K562 (cell line): ENCODE measurements around the gene VSIG2. TPM values are rescaled to one million over a fixed set of nuclear protein-coding genes. Genes with fewer than 3 reads are reported as not detected.

Experiments used
- ATAC-seq: fragments of 200-7000 bp; cut with Tn5 transposase; 3 replicates; pipeline ENCODE4 v1.9.1; 2020; ENCODE audit warnings: moderate library complexity
- BruUV-seq: library from RNA; stranded (reverse); fragments of 400-500 nt; replicated peaks from 2 replicates; lab custom pipeline; 2021; lab: Mats Ljungman, UMichigan
- CTCF ChIA-PET: fragments of 300-600 bp; formaldehyde crosslinking; extraction: SDS; loops from one replicate; lab custom pipeline; 2021; ENCODE audit warnings: low intra/inter-chr PET ratio; lab: Yijun Ruan, JAX
- POLR2A ChIA-PET: fragments of 300-600, 350-650 bp; sonication (Branson Sonifier 250); formaldehyde crosslinking; extraction: SDS; loops from one replicate; lab custom pipeline; 2021; ENCODE audit warnings: antibody characterized with exemption, inconsistent platforms; lab: Yijun Ruan, JAX
- DNase-seq, 4 experiments: peaks; one replicate each; pipeline versions ENCODE4 v3.0.0 to v3.0.0-alpha.2; 2011 to 2018; ENCODE audit warnings: low spot score in 3 of 4, mixed read lengths in 3 of 4; ENCODE audit errors: extremely low read depth in 1 of 4
- FAIRE-seq: peaks from 2 replicates; lab custom pipeline; 2011; peaks lifted over from hg19 to GRCh38; lab: Jason Lieb, UNC
- H2AFZ ChIP-seq: 2 replicates; pipeline ENCODE4 v1.6.0; 2011; ENCODE audit warnings: low read depth, low read length, control low read depth, inconsistent platforms
- H3K27ac ChIP-seq: fragments of 200-600 bp; 3 replicates; pipeline ENCODE4 v1.8.0; 2011; ENCODE audit warnings: low read depth, mild to moderate bottlenecking, control low read depth, inconsistent platforms, low read length, moderate library complexity, mixed read lengths; ENCODE audit errors: extremely low read depth
- H3K27me3 ChIP-seq, 2 experiments: fragments of 300-600 bp in 1 of 2; 2 replicates in 1 of 2; 3 replicates in 1 of 2; pipeline versions ENCODE4 v1.6.0 to v1.8.0; 2011; ENCODE audit warnings: inconsistent platforms in 2 of 2, low read length in 2 of 2, mild to moderate bottlenecking in 1 of 2, mixed read lengths in 1 of 2, moderate library complexity in 1 of 2; ENCODE audit not compliant: control insufficient read depth in 2 of 2, insufficient read depth in 2 of 2
- H3K36me3 ChIP-seq: fragments of 300-600 bp; 3 replicates; pipeline ENCODE4 v1.8.0; 2011; ENCODE audit warnings: mild to moderate bottlenecking, low read length, inconsistent platforms; ENCODE audit not compliant: control insufficient read depth, insufficient read depth
- H3K4me1 ChIP-seq, 2 experiments: fragments of 200-600 bp in 1 of 2; replicated peaks in 1 of 2; 2 replicates in 1 of 2; 3 replicates in 1 of 2; pipeline versions ENCODE4 v1.5.1 to v1.8.0; 2011; ENCODE audit warnings: inconsistent platforms in 2 of 2, low read length in 2 of 2, mild to moderate bottlenecking in 1 of 2, mixed read lengths in 1 of 2, moderate library complexity in 1 of 2; ENCODE audit not compliant: control insufficient read depth in 2 of 2, insufficient read depth in 2 of 2
- H3K4me2 ChIP-seq: 2 replicates; pipeline ENCODE4 v1.6.1; 2011; ENCODE audit warnings: low read length, control low read depth, inconsistent platforms, mixed read lengths; ENCODE audit not compliant: insufficient read depth
- H3K4me3 ChIP-seq: fragments of 200-600 bp; sonication (generic), shearing (Covaris generic); 2 replicates; pipeline ENCODE4 v1.5.1; 2016; ENCODE audit warnings: control low read depth, inconsistent platforms
- H3K79me2 ChIP-seq: fragments of 200-600 bp; 3 replicates; pipeline ENCODE4 v1.8.0; 2011; ENCODE audit warnings: low read length, inconsistent platforms; ENCODE audit not compliant: control insufficient read depth, insufficient read depth
- H3K9ac ChIP-seq, 2 experiments: 2 replicates each; pipeline versions ENCODE4 v1.6.0 to v1.6.1; 2011; ENCODE audit warnings: low read depth in 2 of 2, low read length in 2 of 2, control low read depth in 1 of 2, inconsistent platforms in 1 of 2, mild to moderate bottlenecking in 1 of 2, mixed read lengths in 1 of 2; ENCODE audit not compliant: insufficient read depth in 1 of 2
- H3K9me1 ChIP-seq: one replicate; pipeline ENCODE4 v1.6.0; 2011; ENCODE audit warnings: inconsistent platforms, mild to moderate bottlenecking, low read length, moderate library complexity; ENCODE audit not compliant: control insufficient read depth, insufficient read depth
- H3K9me3 ChIP-seq: replicated peaks from 2 replicates; pipeline ENCODE4 v1.5.1; 2011; ENCODE audit warnings: low read depth, low read length, inconsistent platforms; ENCODE audit not compliant: control insufficient read depth, insufficient read depth
- H4K20me1 ChIP-seq: replicated peaks from 2 replicates; pipeline ENCODE4 v1.6.1; 2011; ENCODE audit warnings: low read length, inconsistent platforms, mixed read lengths; ENCODE audit not compliant: control insufficient read depth, insufficient read depth
- ARID3B ChIP-seq: fragments of 250-450 bp; sonication (Bioruptor Pico); IDR thresholded peaks from 2 replicates; pipeline ENCODE4 v1.4.0; 2020; ENCODE audit warnings: borderline replicate concordance
- BMI1 ChIP-seq: fragments of 150-350 bp; IDR thresholded peaks from 2 replicates; pipeline ENCODE4 v1.6.1; 2014; ENCODE audit warnings: low read length
- CTBP1 ChIP-seq: fragments of 450-650 bp; IDR thresholded peaks from 2 replicates; pipeline ENCODE4 v1.6.1; 2016; ENCODE audit warnings: borderline replicate concordance
- PCBP1 ChIP-seq: fragments of 200-400 bp; formaldehyde crosslinking; IDR thresholded peaks from 2 replicates; pipeline ENCODE4 v1.6.1; 2018; ENCODE audit warnings: mild to moderate bottlenecking, low read depth, low read length; ENCODE audit not compliant: poor library complexity, severe bottlenecking
- PHF8 ChIP-seq: fragments of 200-600 bp; sonication (generic); IDR thresholded peaks from 2 replicates; pipeline ENCODE4 v1.6.1; 2012; ENCODE audit warnings: mixed run types, mild to moderate bottlenecking, inconsistent platforms, low read length, moderate library complexity, borderline replicate concordance
- RB1 ChIP-seq: fragments of 450-650 bp; IDR thresholded peaks from 2 replicates; pipeline ENCODE4 v1.6.1; 2017; ENCODE audit warnings: low read depth, mild to moderate bottlenecking
- RNF2 ChIP-seq: sonication (generic); IDR thresholded peaks from 2 replicates; pipeline ENCODE4 v1.6.1; 2016
- ZNF124 ChIP-seq: sonication (generic); formaldehyde crosslinking; IDR thresholded peaks from 2 replicates; pipeline ENCODE4 v1.8.1; 2022; ENCODE audit warnings: missing genetic modification reagents
- ZNF551 ChIP-seq: fragments of 250-450 bp; sonication (Bioruptor Pico); IDR thresholded peaks from 2 replicates; pipeline ENCODE4 v1.5.0; 2021; ENCODE audit warnings: mild to moderate bottlenecking, moderate library complexity
- WGBS: fragments of 100-300 bp; shearing (Covaris generic); methylation state at CpG from one replicate; pipeline ENCODE4 v1.1.6; 2016; ENCODE audit warnings: low coverage, mixed read lengths; ENCODE audit not compliant: insufficient coverage; ENCODE audit errors: missing lambda C conversion rate; 5-methylcytosine and 5-hydroxymethylcytosine counted together
- in situ Hi-C: fragments of 300-500 bp; cut with MboI; formaldehyde crosslinking; loops from 4 replicates; pipeline ENCODE4 v1.15.0; 2018; ENCODE audit warnings: inconsistent platforms, mixed read lengths
- intact Hi-C: fragments of 100-400 bp; cut with micrococcal nuclease; formaldehyde crosslinking; loops from 2 replicates; pipeline ENCODE4 v1.14.2; 2022
- polyA plus RNA-seq, 8 experiments: library from polyadenylated mRNA; depleted of rRNA in 4 of 8; stranded (reverse) in 5 of 8; unstranded in 3 of 8; fragments of >200 nt; fragmentation: Nextera tagmentation in 2 of 8; fragmentation: Illumina TruSeq in 1 of 8; extraction: Ambion mirVana in 2 of 8; extraction: Trizol in 1 of 8; gene quantifications; 2 replicates each; pipeline versions ENCODE4 v1.2.1 to v1.2.3, GENCODE V29; 2011 to 2014; ENCODE audit warnings: inconsistent platforms in 1 of 8, missing spikeins in 1 of 8
- total RNA-seq, 7 experiments: library from RNA; depleted of rRNA in 6 of 7; stranded (reverse); fragments of >200 nt in 6 of 7; fragmentation: Illumina TruSeq in 2 of 7; extraction: Trizol in 2 of 7; gene quantifications; 2 replicates each; pipeline versions ENCODE4 v1.2.1 to v1.2.3, GENCODE V29; 2011 to 2021; ENCODE audit warnings: low replicate concordance in 1 of 7

Gene VSIG2
- total and polyA plus RNA-seq, 9 of the 15 experiments (the other 6 are each of a cell fraction or from before 2014, with no cell fraction given), result not detected

- TF ChIP-seq PCBP1 (peak; percentile 22), RNF2 (no peak)
- Histone ChIP-seq H3K27ac (no peak overlapping the region), H3K27me3 (peaks cover 15 to 40% of the 10 kb centered on the region in 2 experiments; a peak in 4 of 5 replicates), H3K79me2 (no peaks in the 10 kb centered on the region), H3K9me1 (no peaks in the 10 kb centered on the region), H3K9ac (no peak overlapping the region), H4K20me1 (0 out of 2 replicates have a peak, but pooled peaks cover 9% of the 10 kb centered on the region), H3K4me3 (no peak overlapping the region), H3K36me3 (no peaks in the 10 kb centered on the region), H3K4me2 (no peak overlapping the region), H3K4me1 (peaks cover 13 to 14% of the 10 kb centered on the region in 2 experiments; a peak in 4 of 5 replicates), H3K9me3 (no peaks in the 10 kb centered on the region), H2AFZ (no peak overlapping the region)
- BruUV-seq, result no TSS peak
- in situ Hi-C loops (no loop called here), intact Hi-C loops (no loop called here)
- POLR2A ChIA-PET, result no interaction called here
- WGBS, result 56% methylated on average over 43 of the region's 44 CpGs
- FAIRE-seq (no peak), DNase-seq (no peak), ATAC-seq (no peak)
- CTCF ChIA-PET, result no interaction called here
Measured at GRCh38 chr11:124745270-124745834, 6.7 kb downstream of the VSIG2 start.

DNA sequence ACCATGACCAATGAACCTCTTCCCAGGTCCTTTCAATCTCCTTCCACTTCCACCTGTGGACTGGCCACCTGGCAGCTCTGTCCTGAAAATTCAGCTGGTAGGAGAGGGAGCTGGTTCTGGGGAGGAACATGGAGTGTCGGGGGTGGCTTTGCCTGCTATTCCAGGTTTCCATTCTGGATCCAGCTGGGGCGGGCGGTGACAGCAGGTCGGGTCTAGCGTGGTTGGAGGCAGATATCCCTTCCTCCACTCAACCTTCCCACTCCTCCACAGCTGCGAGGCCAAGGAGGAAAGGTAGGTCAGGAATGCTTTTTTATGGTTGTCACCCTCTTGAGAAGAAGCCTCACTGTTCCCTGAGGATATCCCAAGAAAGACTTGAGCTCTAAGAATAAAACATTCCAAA is 9.0 kb downstream of the VSIG2 start:
- H3K27ac ChIP-seq, result no peak overlapping the region
- no peaks in the 10 kb centered on the region for H3K9me3 ChIP-seq
- FAIRE-seq (no peak), ATAC-seq (no peak), DNase-seq (no peak)
- peaks cover 20 to 27% of the 10 kb centered on the region in 2 experiments; a peak in 4 of 5 replicates for H3K4me1 ChIP-seq
- no peak overlapping the region for H3K9ac ChIP-seq
- intact Hi-C loops, result no loop called here
- WGBS, result 8% methylated on average over 6 of the region's 6 CpGs
- no peak overlapping the region for H2AFZ ChIP-seq
- H3K36me3 ChIP-seq, result no peaks in the 10 kb centered on the region
- no peaks in the 10 kb centered on the region for H3K79me2 ChIP-seq
- BruUV-seq, result no TSS peak
- ChIA-PET CTCF (no interaction called here), POLR2A (no interaction called here)
- H3K4me2 ChIP-seq, result no peak overlapping the region
- H4K20me1 ChIP-seq, result 0 out of 2 replicates have a peak, but pooled peaks cover 9% of the 10 kb centered on the region
- no peaks in the 10 kb centered on the region for H3K9me1 ChIP-seq
- in situ Hi-C loops, result no loop called here
- H3K27me3 ChIP-seq, result peaks cover 8 to 38% of the 10 kb centered on the region in 2 experiments; a peak in 4 of 5 replicates
- no peak overlapping the region for H3K4me3 ChIP-seq
- TF ChIP-seq BMI1, result no peak
- TF ChIP-seq ZNF551 (CRISPR knock-in tag), result no peak
- no peak for TF ChIP-seq PHF8
- TF ChIP-seq RB1, result no peak
- no peak for TF ChIP-seq ZNF124 (CRISPR knock-in tag)
- TF ChIP-seq CTBP1, result no peak
- no peak for TF ChIP-seq ARID3B
